HCT116 (cell line): ENCODE data around the gene ABTB2. TPM values are rescaled to one million over a fixed set of nuclear protein-coding genes. Genes with fewer than 3 reads are reported as not detected.

Source experiments
- ATAC-seq: fragments of 200-7000 bp; cut with Tn5 transposase; 2 replicates; pipeline ENCODE4 v1.9.1; 2020; ENCODE audit warnings: mild to moderate bottlenecking, moderate library complexity
- BruUV-seq: library from RNA; stranded (reverse); fragments of 400-500 nt; replicated peaks from 2 replicates; lab custom pipeline; 2021; lab: Mats Ljungman, UMichigan
- CTCF ChIA-PET: fragments of 300-600 bp; sonication (Branson Sonifier 250); formaldehyde crosslinking; loops from one replicate; lab custom pipeline; 2021; ENCODE audit warnings: antibody characterized with exemption; lab: Charles Lee
- POLR2A ChIA-PET: fragments of 300-600, 350-600 bp; sonication (Branson Sonifier 250); formaldehyde crosslinking; loops from one replicate; lab custom pipeline; 2021; ENCODE audit warnings: antibody characterized with exemption; lab: Charles Lee
- RAD21 ChIA-PET, 2 experiments: fragments of 300-600 bp; sonication (Branson Sonifier 250); formaldehyde crosslinking; loops; one replicate each; lab custom pipeline; 2023; ENCODE audit warnings: low total read pairs in 2 of 2; ENCODE audit not compliant: uncharacterized antibody in 2 of 2, unreplicated experiment in 2 of 2, low non-redundant PET in 1 of 2; lab: Charles Lee
- DNase-seq: peaks from one replicate; pipeline ENCODE4 v3.0.0-alpha.2; 2010; ENCODE audit warnings: low read depth, low spot score
- H2AFZ ChIP-seq: fragments of 200-600 bp; shearing (Covaris generic), sonication (generic); 2 replicates; pipeline ENCODE4 v1.6.1; 2017; ENCODE audit warnings: low read depth, mixed run types, mixed read lengths, antibody characterized with exemption, low read length; ENCODE audit not compliant: poor library complexity, severe bottlenecking
- H3K27ac ChIP-seq: 2 replicates; pipeline ENCODE4 v1.5.1; 2012; ENCODE audit warnings: low read depth, low read length
- H3K27me3 ChIP-seq: fragments of 200-600 bp; sonication (generic); 2 replicates; pipeline ENCODE4 v1.6.1; 2016; ENCODE audit warnings: mixed run types, low read length, mixed read lengths; ENCODE audit not compliant: insufficient read depth
- H3K36me3 ChIP-seq, 2 experiments: fragments of 200-500 bp in 1 of 2; fragments of 200-600 bp in 1 of 2; sonication (Bioruptor generic) in 1 of 2; sonication (generic) in 1 of 2; 2 replicates each; pipeline versions ENCODE4 v1.5.1 to v1.6.1; 2014 to 2016; ENCODE audit warnings: low read length in 2 of 2, inconsistent platforms in 1 of 2, mixed read lengths in 1 of 2, mixed run types in 1 of 2; ENCODE audit not compliant: insufficient read depth in 2 of 2, control insufficient read depth in 1 of 2
- H3K4me1 ChIP-seq, 2 experiments: fragments of 200-600 bp in 1 of 2; sonication (generic) in 1 of 2; 2 replicates each; pipeline versions ENCODE4 v1.5.1 to v1.6.1; 2012 to 2017; ENCODE audit warnings: low read length in 2 of 2, inconsistent platforms in 1 of 2, mild to moderate bottlenecking in 1 of 2, mixed read lengths in 1 of 2, mixed run types in 1 of 2, moderate library complexity in 1 of 2; ENCODE audit not compliant: insufficient read depth in 2 of 2, control insufficient read depth in 1 of 2
- H3K4me2 ChIP-seq: fragments of 200-600 bp; sonication (generic); 2 replicates; pipeline ENCODE4 v1.6.1; 2017; ENCODE audit warnings: mixed run types, low read length, mixed read lengths
- H3K4me3 ChIP-seq, 2 experiments: fragments of 200-600 bp in 1 of 2; sonication (generic) in 1 of 2; replicated peaks in 1 of 2; 2 replicates each; pipeline ENCODE4 v1.5.1; 2011 to 2016; ENCODE audit warnings: low read length in 2 of 2, control low read depth in 1 of 2, low read depth in 1 of 2, mild to moderate bottlenecking in 1 of 2, mixed read lengths in 1 of 2, mixed run types in 1 of 2
- H3K79me2 ChIP-seq: fragments of 200-600 bp; sonication (generic); 2 replicates; pipeline ENCODE4 v1.6.1; 2017; ENCODE audit warnings: mild to moderate bottlenecking, mixed run types, low read length, moderate library complexity, mixed read lengths; ENCODE audit not compliant: insufficient read depth
- H3K9ac ChIP-seq: fragments of 200-600 bp; sonication (generic); 2 replicates; pipeline ENCODE4 v1.6.1; 2016; ENCODE audit warnings: low read length, mixed read lengths
- H3K9me2 ChIP-seq: fragments of 200-600 bp; sonication (generic), shearing (Covaris generic); 2 replicates; pipeline ENCODE4 v1.6.1; 2017; ENCODE audit warnings: mixed run types, mild to moderate bottlenecking, moderate library complexity; ENCODE audit not compliant: insufficient read depth
- H3K9me3 ChIP-seq, 2 experiments: fragments of 200-500 bp in 1 of 2; fragments of 200-600 bp in 1 of 2; sonication (Bioruptor generic) in 1 of 2; sonication (generic) in 1 of 2; 2 replicates each; pipeline ENCODE4 v1.6.1; 2014 to 2017; ENCODE audit warnings: low read length in 2 of 2, mixed read lengths in 2 of 2, inconsistent platforms in 1 of 2, low read depth in 1 of 2, mild to moderate bottlenecking in 1 of 2, mixed run types in 1 of 2, moderate library complexity in 1 of 2; ENCODE audit not compliant: control insufficient read depth in 1 of 2, insufficient read depth in 1 of 2
- H4K20me1 ChIP-seq: fragments of 200-600 bp; sonication (generic), shearing (Covaris generic); 2 replicates; pipeline ENCODE4 v1.6.1; 2017; ENCODE audit warnings: mixed run types, mild to moderate bottlenecking, moderate library complexity; ENCODE audit not compliant: insufficient read depth
- ATF3 ChIP-seq: IDR thresholded peaks from 2 replicates; pipeline ENCODE4 v1.6.1; 2012
- CBX3 ChIP-seq: IDR thresholded peaks from 2 replicates; pipeline ENCODE4 v1.6.1; 2012; ENCODE audit warnings: low read depth
- CEBPB ChIP-seq: IDR thresholded peaks from 2 replicates; pipeline ENCODE4 v1.6.1; 2012; ENCODE audit warnings: low read depth
- CTCF ChIP-seq, 3 experiments: fragments of 200-600 bp in 1 of 3; sonication (generic) in 1 of 3; IDR thresholded peaks in 2 of 3; conservative IDR thresholded peaks in 1 of 3; 2 replicates each; pipeline ENCODE4 v1.5.1; 2012 to 2017; ENCODE audit warnings: low read depth in 2 of 3, low read length in 2 of 3, antibody characterized with exemption in 1 of 3, borderline replicate concordance in 1 of 3, control low read depth in 1 of 3, mild to moderate bottlenecking in 1 of 3, mixed read lengths in 1 of 3, mixed run types in 1 of 3, moderate library complexity in 1 of 3; ENCODE audit not compliant: insufficient read depth in 1 of 3
- ELF1 ChIP-seq: IDR thresholded peaks from 2 replicates; pipeline ENCODE4 v1.6.1; 2012; ENCODE audit warnings: low read depth, borderline replicate concordance
- EZH2 ChIP-seq: fragments of 200-600 bp; sonication (generic); IDR thresholded peaks from 2 replicates; pipeline ENCODE4 v1.6.1; 2017; ENCODE audit warnings: antibody characterized with exemption, mixed run types
- EZH2phosphoT487 ChIP-seq: fragments of 200-600 bp; IDR thresholded peaks from 2 replicates; pipeline ENCODE4 v1.6.1; 2018; ENCODE audit warnings: antibody characterized with exemption, borderline replicate concordance
- FOSL1 ChIP-seq: IDR thresholded peaks from 2 replicates; pipeline ENCODE4 v1.6.1; 2012; ENCODE audit warnings: low read depth
- JUND ChIP-seq: IDR thresholded peaks from 2 replicates; pipeline ENCODE4 v1.6.1; 2012
- MAX ChIP-seq: IDR thresholded peaks from 2 replicates; pipeline ENCODE4 v1.6.1; 2012
- POLR2A ChIP-seq: IDR thresholded peaks from 2 replicates; pipeline ENCODE4 v1.7.0; 2011; ENCODE audit warnings: borderline replicate concordance; ENCODE audit not compliant: insufficient read depth, insufficient read length; ENCODE audit errors: extremely low read depth
- POLR2AphosphoS5 ChIP-seq: IDR thresholded peaks from 2 replicates; pipeline ENCODE4 v1.6.1; 2011; ENCODE audit warnings: mild to moderate bottlenecking, low read depth, low read length, moderate library complexity
- SP1 ChIP-seq: IDR thresholded peaks from 2 replicates; pipeline ENCODE4 v1.6.1; 2012; ENCODE audit warnings: low read depth
- SRF ChIP-seq: IDR thresholded peaks from 2 replicates; pipeline ENCODE4 v1.6.1; 2012; ENCODE audit warnings: low read depth
- TCF7L2 ChIP-seq: IDR thresholded peaks from 2 replicates; pipeline ENCODE4 v1.7.0; 2011; ENCODE audit warnings: borderline replicate concordance, inconsistent platforms; ENCODE audit not compliant: insufficient read depth, insufficient read length; ENCODE audit errors: extremely low read depth
- YY1 ChIP-seq: IDR thresholded peaks from 2 replicates; pipeline ENCODE4 v1.6.1; 2011; ENCODE audit warnings: low read length, low read depth, moderate library complexity, mild to moderate bottlenecking; ENCODE audit not compliant: insufficient replicate concordance; ENCODE audit errors: extremely low read depth
- ZFX ChIP-seq: fragments of 450-650 bp; IDR thresholded peaks from 2 replicates; pipeline ENCODE4 v1.6.1; 2017
- intact Hi-C: fragments of 100-400 bp; cut with micrococcal nuclease; formaldehyde crosslinking; loops from 2 replicates; pipeline ENCODE4 v1.10.0; 2022
- total RNA-seq: library from RNA; stranded (reverse); gene quantifications from one replicate; pipeline ENCODE4 v1.2.1, GENCODE V29; 2021; ENCODE audit not compliant: unreplicated experiment

Gene ABTB2
- total RNA-seq, 1 experiment from 2014 or later = 6.8 TPM

- no peaks in the 10 kb centered on the region for H3K9me3 ChIP-seq
- H2AFZ ChIP-seq = no peak overlapping the region
- no peak for ATAC-seq
- DNase-seq = no peak
- intact Hi-C loops = no loop called here
- H3K9ac ChIP-seq = no peak overlapping the region
- no peaks in the 10 kb centered on the region for H3K79me2 ChIP-seq
- no peak overlapping the region for H3K27ac ChIP-seq
- H3K4me2 ChIP-seq = no peak overlapping the region
- H3K36me3 ChIP-seq = no peaks in the 10 kb centered on the region
- ChIA-PET POLR2A (no interaction called here), RAD21 (no interaction called here), CTCF (no interaction called here)
- H3K4me3 ChIP-seq = no peak overlapping the region
- no TSS peak for BruUV-seq
- peaks cover 4% of the 10 kb centered on the region in 2 experiments for H3K4me1 ChIP-seq
- no peaks in the 10 kb centered on the region for H3K9me2 ChIP-seq
- no peaks in the 10 kb centered on the region for H4K20me1 ChIP-seq
- no peaks in the 10 kb centered on the region for H3K27me3 ChIP-seq
- TF ChIP-seq TCF7L2 (no peak), POLR2A (no peak), MAX (no peak), ZFX (no peak), SRF (no peak), CEBPB (no peak), CTCF (IDR thresholded peaks at IDR 0.05 in 2 of 3, conservative IDR thresholded peaks at IDR 0.05 in 1 of 3; ENCODE audit: borderline replicate concordance in 1 of 3, insufficient read depth in 1 of 3, low read depth in 2 of 3, low read length in 2 of 3) (no peak), EZH2phosphoT487 (no peak), JUND (no peak), FOSL1 (no peak), YY1 (no peak), ELF1 (no peak), ATF3 (no peak), CBX3 (no peak), EZH2 (no peak), SP1 (no peak), POLR2AphosphoS5 (no peak)
These were observed 69.3 kb downstream of the ABTB2 start for GRCh38 chr11:34288492-34288891.
